HG02759 (cell line): ENCODE results near the gene MAST4.

Experiments used
- ATAC-seq: cut with Tn5 transposase; IDR thresholded peaks from one replicate; pipeline ENCODE4 v1.9.1; 2021; ENCODE audit warnings: mild to moderate bottlenecking, moderate library complexity; ENCODE audit not compliant: unreplicated experiment

MAST4 gene

GRCh38 chr5:67030289-67031056, 434.3 kb downstream of the MAST4 start:
- no peak for ATAC-seq

- no peak for ATAC-seq
Observed at GRCh38 chr5:67031057-67031443, 434.9 kb downstream of the MAST4 start.

DNA sequence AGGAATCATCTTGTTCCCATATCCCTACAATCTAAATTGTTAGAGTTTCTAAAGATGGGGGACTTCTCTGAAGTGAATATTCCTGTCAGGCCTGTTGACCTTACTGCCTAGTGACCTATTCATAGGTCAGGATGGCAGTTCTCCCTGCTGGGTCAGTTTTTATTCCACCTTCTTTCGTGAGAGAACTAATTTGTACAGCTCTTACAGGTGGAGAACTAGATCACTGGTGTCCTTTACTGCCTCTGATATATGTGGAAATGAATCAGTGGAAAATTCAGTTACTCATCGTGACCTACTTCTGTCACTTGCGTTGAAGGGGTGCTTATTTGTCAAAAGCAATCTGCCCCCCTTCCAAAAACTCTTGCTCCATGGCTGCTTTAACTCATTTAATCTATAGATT, 435.5 kb downstream of the MAST4 start:
- ATAC-seq: no peak

DNA sequence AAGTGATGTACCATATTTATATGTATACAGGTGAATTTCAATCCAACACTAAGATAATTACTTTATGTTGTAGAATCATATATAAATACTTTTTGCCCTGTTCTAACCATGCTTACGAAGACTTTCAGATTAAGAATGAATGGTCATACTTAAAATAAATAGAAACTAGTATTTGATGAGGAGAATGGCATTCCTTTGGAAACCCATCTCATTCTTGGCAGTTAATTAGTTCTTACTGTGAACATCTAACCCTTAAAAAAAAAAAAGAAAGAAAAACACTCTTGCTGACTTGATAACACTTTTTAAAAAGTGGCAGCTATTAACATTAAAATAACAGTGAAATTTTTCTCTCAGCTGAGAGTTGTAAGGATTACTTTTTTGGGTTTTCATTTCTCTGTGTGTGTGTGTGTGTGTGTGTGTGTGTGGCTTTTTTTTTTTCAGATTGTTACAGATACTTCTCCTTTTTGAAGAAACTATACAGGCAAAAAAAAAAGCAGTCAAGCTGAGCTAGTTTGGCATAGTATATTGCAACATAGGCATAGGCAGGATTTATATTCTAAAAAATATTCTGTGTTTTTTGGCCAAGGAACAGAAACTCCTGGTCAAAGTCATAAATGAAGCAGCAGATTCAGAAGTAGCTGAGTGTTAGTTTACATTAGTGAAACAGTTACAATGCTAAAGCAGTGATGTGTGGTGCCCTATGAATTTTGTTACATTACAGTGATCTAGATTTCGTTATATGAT, 436.9 kb downstream of the MAST4 start:
- no peak for ATAC-seq

DNA sequence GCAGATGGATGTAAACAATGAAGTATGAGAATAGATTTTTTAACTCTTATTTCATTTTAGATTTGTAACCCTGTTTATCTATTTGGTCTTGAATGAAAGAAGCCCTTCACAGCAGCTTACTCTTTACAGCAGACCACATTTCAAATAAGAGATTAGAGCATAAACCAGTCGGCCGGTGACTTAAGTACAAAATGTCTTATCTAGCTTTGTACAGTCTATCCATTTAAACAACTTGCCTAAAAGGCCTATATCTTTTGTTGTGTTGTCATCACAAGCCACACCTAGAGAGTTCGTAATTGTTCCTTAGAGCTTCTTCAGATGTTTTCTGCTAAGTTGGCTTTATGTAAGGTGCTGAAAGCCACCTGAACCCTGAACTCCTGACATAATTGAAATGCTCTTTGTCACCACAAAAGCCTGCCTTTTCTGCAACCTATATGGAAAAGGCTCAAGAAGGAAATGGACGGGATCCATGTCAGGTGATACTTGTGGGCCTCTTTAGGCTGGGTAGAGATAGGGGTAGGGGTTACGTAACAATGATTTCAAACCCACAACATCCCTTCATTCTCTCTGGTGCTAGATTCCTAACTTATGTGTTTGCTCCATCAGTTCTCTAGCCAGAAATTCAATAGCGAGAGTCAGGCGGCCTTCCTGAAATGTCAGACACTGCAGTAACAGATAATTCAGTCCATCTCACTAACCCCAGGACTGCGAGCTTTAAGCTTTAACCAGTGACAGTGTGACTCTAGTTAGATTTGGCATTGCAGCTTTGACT, 437.9 kb downstream of the MAST4 start:
- no peak for ATAC-seq

- no peak for ATAC-seq
Observed at GRCh38 chr5:67035098-67035740, 439.0 kb downstream of the MAST4 start.

DNA sequence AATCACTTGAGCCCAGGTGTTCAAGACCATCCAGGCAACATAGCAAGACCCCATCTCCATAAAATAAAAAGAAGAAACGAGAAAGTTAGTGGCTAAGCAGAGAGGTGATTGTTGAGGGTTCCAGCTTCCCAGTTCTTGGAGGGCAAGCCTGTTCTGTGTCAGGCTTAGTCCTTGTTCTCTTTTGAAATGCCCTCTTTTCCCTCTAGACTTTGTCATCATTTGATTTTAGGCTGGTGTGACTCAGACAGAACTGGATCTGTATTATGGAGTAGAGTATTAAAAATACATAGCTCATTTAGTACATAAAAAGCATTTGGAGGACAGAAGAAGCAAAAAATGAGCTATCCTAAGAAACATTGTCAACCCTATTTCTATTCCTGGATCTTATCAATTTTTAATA, 441.0 kb downstream of the MAST4 start:
- ATAC-seq: no peak

GRCh38 chr5:67038817-67039603, 442.8 kb downstream of the MAST4 start:
- no peak for ATAC-seq

GRCh38 chr5:67042176-67043003, 446.2 kb downstream of the MAST4 start:
- ATAC-seq: no peak

DNA sequence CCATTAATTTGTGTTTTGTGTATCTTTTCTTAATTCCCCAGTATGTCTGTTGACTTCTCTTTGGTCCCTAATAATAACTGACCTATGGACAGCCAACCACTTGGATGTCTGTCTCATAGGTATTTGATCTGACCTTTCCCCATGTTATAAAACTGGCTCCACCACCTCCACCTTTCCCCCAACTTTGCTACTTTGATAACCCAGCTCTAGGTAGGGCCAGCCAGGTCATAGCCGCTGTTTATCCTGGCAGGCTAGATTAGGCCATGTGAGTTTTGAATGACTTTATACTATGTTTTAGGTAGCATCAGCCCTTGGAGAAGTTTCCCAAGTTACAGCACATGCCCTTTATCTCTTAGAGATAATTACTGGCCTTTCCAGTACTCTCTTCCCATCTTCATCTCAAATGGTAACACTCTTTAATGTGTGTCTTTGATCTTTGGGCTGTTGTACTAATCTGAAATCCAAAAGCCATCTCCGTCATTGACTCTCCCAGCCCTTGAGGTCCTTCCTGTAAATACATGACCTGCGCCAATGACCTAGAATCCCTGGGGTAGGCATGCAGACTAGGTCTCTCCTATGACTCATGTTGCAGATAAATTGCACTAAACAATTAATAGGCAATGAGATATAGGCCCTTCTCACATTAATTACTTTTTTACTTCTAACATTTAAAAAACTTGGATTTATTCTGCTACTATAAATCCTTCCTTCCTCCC, 447.8 kb downstream of the MAST4 start:
- no peak for ATAC-seq

- ATAC-seq: no peak
Observed at GRCh38 chr5:67045816-67046740, 449.9 kb downstream of the MAST4 start.

- ATAC-seq: no peak
Observed at GRCh38 chr5:67047160-67047559, 451.0 kb downstream of the MAST4 start.

GRCh38 chr5:67047616-67048015, 451.4 kb downstream of the MAST4 start:
- no peak for ATAC-seq

DNA sequence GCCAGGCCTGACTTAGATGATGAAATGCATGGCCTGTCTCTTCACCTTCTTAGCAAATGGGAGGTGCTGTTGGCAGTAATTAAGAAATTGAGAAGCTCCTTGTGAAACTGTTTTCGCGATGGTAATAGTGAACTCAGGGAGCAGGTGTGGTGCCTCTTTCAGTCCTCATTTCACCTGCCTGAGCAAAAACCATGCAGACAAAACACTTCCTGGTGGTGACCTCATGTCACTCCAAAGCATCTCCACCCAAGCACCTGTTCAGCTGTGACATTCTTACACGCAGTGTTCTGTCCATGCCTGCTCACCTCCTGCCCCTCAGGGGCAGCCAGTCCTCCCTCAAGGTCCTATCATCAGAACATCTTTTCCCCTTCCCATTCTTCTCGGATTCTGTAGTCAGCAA, 453.9 kb downstream of the MAST4 start:
- no peak for ATAC-seq

DNA sequence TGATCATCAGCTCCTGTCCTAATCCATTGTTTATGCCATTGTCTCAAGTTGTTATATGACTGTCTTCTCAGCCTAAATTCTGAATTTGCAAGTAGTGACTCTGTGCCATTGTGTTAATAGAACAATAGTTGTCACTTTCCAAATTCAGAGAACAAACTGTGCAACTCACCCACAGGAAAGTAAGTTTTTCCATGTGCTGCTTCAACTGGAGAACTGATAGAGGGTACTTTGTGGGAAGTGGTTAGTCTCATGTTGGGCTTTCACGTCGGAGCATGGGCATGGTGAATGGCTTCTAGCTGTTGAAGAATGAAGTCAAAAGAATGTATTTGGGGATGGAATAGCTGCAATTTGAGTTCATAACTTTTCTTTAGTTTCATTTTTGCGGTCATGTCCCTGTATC, 454.4 kb downstream of the MAST4 start:
- ATAC-seq: no peak

GRCh38 chr5:67051164-67051563, 455.0 kb downstream of the MAST4 start:
- no peak for ATAC-seq

GRCh38 chr5:67052034-67052433, 455.8 kb downstream of the MAST4 start:
- ATAC-seq: no peak

DNA sequence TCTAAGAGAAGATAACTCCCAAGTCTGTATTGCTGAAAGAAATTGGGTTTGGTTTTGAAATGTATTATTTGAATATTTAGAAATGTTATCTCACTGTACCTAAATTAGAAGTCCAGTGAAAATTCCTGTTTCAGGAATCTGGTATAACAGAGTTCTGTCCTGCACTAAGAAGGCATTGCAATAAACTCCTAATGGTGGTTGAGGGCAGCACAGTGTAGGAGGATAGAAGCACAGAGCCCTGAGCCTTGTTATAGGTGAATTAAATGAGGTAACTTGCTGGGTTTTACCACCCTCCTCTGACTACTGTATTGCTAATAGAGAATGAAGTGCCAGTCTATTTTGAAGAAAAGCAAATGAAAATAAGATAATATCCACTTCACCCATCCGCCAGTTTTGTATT, 457.0 kb downstream of the MAST4 start:
- no peak for ATAC-seq
